MM.1S (cell line): Measurements from ENCODE around the gene TNRC6A.
"Not testable (repeated sequence)": the region's sequence is repeated elsewhere in the genome, so short reads cannot be mapped to it uniquely, and the experiment has no call there.

Source experiments
- DNase-seq: peaks from one replicate; pipeline ENCODE4 v3.0.0-alpha.2; 2015
- H2AFZ ChIP-seq: fragments of 300-600 bp; sonication (generic); 2 replicates; pipeline ENCODE4 v1.6.0; 2016; ENCODE audit warnings: antibody characterized with exemption, low read length
- H3F3A ChIP-seq: fragments of 300-600 bp; sonication (generic); 2 replicates; pipeline ENCODE4 v1.6.1; 2016; ENCODE audit warnings: mild to moderate bottlenecking, antibody characterized with exemption, low read length, moderate library complexity, mixed read lengths; ENCODE audit not compliant: insufficient read depth
- H3K27ac ChIP-seq: fragments of 300-600 bp; sonication (generic); 2 replicates; pipeline ENCODE4 v1.5.1; 2016; ENCODE audit warnings: mild to moderate bottlenecking, low read length
- H3K27me3 ChIP-seq: fragments of 300-600 bp; sonication (generic); replicated peaks from 2 replicates; pipeline ENCODE4 v1.6.0; 2016; ENCODE audit warnings: low read length; ENCODE audit not compliant: insufficient read depth
- H3K36me3 ChIP-seq: fragments of 300-600 bp; sonication (generic); replicated peaks from 2 replicates; pipeline ENCODE4 v1.6.1; 2016; ENCODE audit warnings: mild to moderate bottlenecking, low read length, mixed read lengths; ENCODE audit not compliant: insufficient read depth
- H3K4me1 ChIP-seq: fragments of 300-600 bp; sonication (generic); 2 replicates; pipeline ENCODE4 v1.6.1; 2016; ENCODE audit warnings: low read length, mixed read lengths
- H3K4me2 ChIP-seq: fragments of 300-600 bp; sonication (generic); 2 replicates; pipeline ENCODE4 v1.6.0; 2016; ENCODE audit warnings: low read depth, low read length
- H3K4me3 ChIP-seq: fragments of 300-600 bp; sonication (generic); 2 replicates; pipeline ENCODE4 v1.5.1; 2016; ENCODE audit warnings: low read length, mixed read lengths
- H3K79me2 ChIP-seq: fragments of 300-600 bp; sonication (generic); 2 replicates; pipeline ENCODE4 v1.6.1; 2016; ENCODE audit warnings: mixed run types, low read length, mixed read lengths
- H3K9ac ChIP-seq: fragments of 300-600 bp; sonication (generic); 2 replicates; pipeline ENCODE4 v1.6.1; 2016; ENCODE audit warnings: low read length, mixed read lengths
- H3K9me2 ChIP-seq: fragments of 300-600 bp; sonication (generic); replicated peaks from 2 replicates; pipeline ENCODE4 v1.6.1; 2016; ENCODE audit warnings: mild to moderate bottlenecking, low read length, mixed read lengths; ENCODE audit not compliant: insufficient read depth
- H3K9me3 ChIP-seq: fragments of 300-600 bp; sonication (generic); replicated peaks from 2 replicates; pipeline ENCODE4 v1.6.1; 2016; ENCODE audit warnings: mild to moderate bottlenecking, low read length, mixed read lengths; ENCODE audit not compliant: insufficient read depth
- H4K20me1 ChIP-seq: fragments of 300-600 bp; sonication (generic); 2 replicates; pipeline ENCODE4 v1.6.1; 2016; ENCODE audit warnings: mild to moderate bottlenecking, low read length, moderate library complexity, mixed read lengths; ENCODE audit not compliant: insufficient read depth
- EZH2 ChIP-seq: fragments of 300-600 bp; sonication (generic); optimal IDR thresholded peaks from 2 replicates; pipeline ENCODE3; 2017; ENCODE audit warnings: low read depth, mild to moderate bottlenecking, antibody characterized with exemption, low read length, mixed read lengths
- EZH2phosphoT487 ChIP-seq: fragments of 300-600 bp; sonication (generic); IDR thresholded peaks from 2 replicates; pipeline ENCODE4 v1.6.1; 2018; ENCODE audit warnings: antibody characterized with exemption, low read length
- TF ChIP-seq, protein P1 (sequence below): fragments of 300-600 bp; sonication (generic); IDR thresholded peaks from 2 replicates; pipeline ENCODE4 v1.5.1; 2016; ENCODE audit warnings: antibody characterized with exemption, low read length, mixed read lengths

TNRC6A gene

GRCh38 chr16:24747441-24747840 is 18.0 kb downstream of the TNRC6A start:
- Histone ChIP-seq H3K36me3 (no peaks in the 10 kb centered on the region; the same call in 1 of the 2 replicates), H3K9me3 (no peaks in the 10 kb centered on the region), H3K27ac (no peak overlapping the region), H2AFZ (no peak overlapping the region), H3K27me3 (no peaks in the 10 kb centered on the region), H3K4me3 (no peak overlapping the region), H3F3A (no peaks in the 10 kb centered on the region), H3K4me1 (no peaks in the 10 kb centered on the region), H3K9ac (no peak overlapping the region), H3K79me2 (peaks cover 99% of the 10 kb centered on the region), H3K4me2 (no peak overlapping the region), H3K9me2 (no peaks in the 10 kb centered on the region), H4K20me1 (peaks cover 62% of the 10 kb centered on the region)
- no peak for DNase-seq
- TF ChIP-seq, protein P1, sequence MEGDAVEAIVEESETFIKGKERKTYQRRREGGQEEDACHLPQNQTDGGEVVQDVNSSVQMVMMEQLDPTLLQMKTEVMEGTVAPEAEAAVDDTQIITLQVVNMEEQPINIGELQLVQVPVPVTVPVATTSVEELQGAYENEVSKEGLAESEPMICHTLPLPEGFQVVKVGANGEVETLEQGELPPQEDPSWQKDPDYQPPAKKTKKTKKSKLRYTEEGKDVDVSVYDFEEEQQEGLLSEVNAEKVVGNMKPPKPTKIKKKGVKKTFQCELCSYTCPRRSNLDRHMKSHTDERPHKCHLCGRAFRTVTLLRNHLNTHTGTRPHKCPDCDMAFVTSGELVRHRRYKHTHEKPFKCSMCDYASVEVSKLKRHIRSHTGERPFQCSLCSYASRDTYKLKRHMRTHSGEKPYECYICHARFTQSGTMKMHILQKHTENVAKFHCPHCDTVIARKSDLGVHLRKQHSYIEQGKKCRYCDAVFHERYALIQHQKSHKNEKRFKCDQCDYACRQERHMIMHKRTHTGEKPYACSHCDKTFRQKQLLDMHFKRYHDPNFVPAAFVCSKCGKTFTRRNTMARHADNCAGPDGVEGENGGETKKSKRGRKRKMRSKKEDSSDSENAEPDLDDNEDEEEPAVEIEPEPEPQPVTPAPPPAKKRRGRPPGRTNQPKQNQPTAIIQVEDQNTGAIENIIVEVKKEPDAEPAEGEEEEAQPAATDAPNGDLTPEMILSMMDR: no peak
- TF ChIP-seq EZH2: no peak
- no peak for TF ChIP-seq EZH2phosphoT487

- Histone ChIP-seq H3K4me2 (no peak overlapping the region), H3F3A (no peaks in the 10 kb centered on the region), H3K27me3 (no peaks in the 10 kb centered on the region), H3K9me3 (no peaks in the 10 kb centered on the region), H3K9ac (no peak overlapping the region), H3K27ac (no peak overlapping the region), H2AFZ (no peak overlapping the region), H3K4me1 (no peaks in the 10 kb centered on the region), H4K20me1 (peaks cover 61% of the 10 kb centered on the region), H3K79me2 (peaks cover 99% of the 10 kb centered on the region), H3K9me2 (no peaks in the 10 kb centered on the region), H3K36me3 (no peaks in the 10 kb centered on the region; the same call in 1 of the 2 replicates), H3K4me3 (no peak overlapping the region)
- TF ChIP-seq EZH2phosphoT487: no peak
- no peak for TF ChIP-seq EZH2
- TF ChIP-seq, protein P1: no peak
- no peak for DNase-seq
These were observed 18.8 kb downstream of the TNRC6A start for GRCh38 chr16:24748242-24748641.

GRCh38 chr16:24749310-24749709 is 19.9 kb downstream of the TNRC6A start:
- H3K27me3 ChIP-seq: no peaks in the 10 kb centered on the region
- H3K9ac ChIP-seq: no peak overlapping the region
- H3K9me2 ChIP-seq: no peaks in the 10 kb centered on the region
- H4K20me1 ChIP-seq: peaks cover 56% of the 10 kb centered on the region
- no peaks in the 10 kb centered on the region for H3F3A ChIP-seq
- DNase-seq: no peak
- H2AFZ ChIP-seq: no peak overlapping the region
- no peaks in the 10 kb centered on the region for H3K4me1 ChIP-seq
- no peaks in the 10 kb centered on the region for H3K9me3 ChIP-seq
- no peak overlapping the region for H3K27ac ChIP-seq
- H3K79me2 ChIP-seq: peaks cover 97% of the 10 kb centered on the region
- H3K36me3 ChIP-seq: no peaks in the 10 kb centered on the region; the same call in 1 of the 2 replicates
- no peak overlapping the region for H3K4me3 ChIP-seq
- no peak overlapping the region for H3K4me2 ChIP-seq
- TF ChIP-seq EZH2phosphoT487: no peak
- TF ChIP-seq EZH2: no peak
- TF ChIP-seq, protein P1: no peak

GRCh38 chr16:24749872-24750271 is 20.4 kb downstream of the TNRC6A start:
- H3K36me3 ChIP-seq, H3F3A ChIP-seq, H3K9me2 ChIP-seq, H3K4me1 ChIP-seq, DNase-seq, H3K4me2 ChIP-seq, H3K9ac ChIP-seq, H3K27ac ChIP-seq, H3K9me3 ChIP-seq, H3K27me3 ChIP-seq, H3K4me3 ChIP-seq, H2AFZ ChIP-seq: not testable (repeated sequence)
- peaks cover 97% of the 10 kb centered on the region for H3K79me2 ChIP-seq
- peaks cover 56% of the 10 kb centered on the region for H4K20me1 ChIP-seq
